Skeletal muscle satellite cell (primary cell): Measurements from ENCODE around the gene DCAF6.
"Not testable (repeated sequence)": the region's sequence is repeated elsewhere in the genome, so short reads cannot be mapped to it uniquely, and the experiment has no call there.

Experiments used
- H3K27me3 ChIP-seq: 2 replicates; pipeline ENCODE4 v1.7.0; 2013; ENCODE audit warnings: low read length; ENCODE audit not compliant: control insufficient read depth, insufficient read depth
- H3K36me3 ChIP-seq: 2 replicates; pipeline ENCODE4 v1.7.0; 2013; ENCODE audit warnings: mild to moderate bottlenecking, control low read depth, low read length; ENCODE audit not compliant: insufficient read depth
- H3K4me1 ChIP-seq: 2 replicates; pipeline ENCODE4 v1.7.0; 2013; ENCODE audit warnings: low read length; ENCODE audit not compliant: control insufficient read depth, insufficient read depth
- H3K4me2 ChIP-seq: 2 replicates; pipeline ENCODE4 v1.7.0; 2013; ENCODE audit warnings: mild to moderate bottlenecking, low read length
- H3K4me3 ChIP-seq: 2 replicates; pipeline ENCODE4 v1.7.0; 2013; ENCODE audit warnings: low read length
- H3K9ac ChIP-seq: 2 replicates; pipeline ENCODE4 v1.7.0; 2013; ENCODE audit warnings: mild to moderate bottlenecking, low read depth, low read length, moderate library complexity
- H3K9me3 ChIP-seq: replicated peaks from 2 replicates; pipeline ENCODE4 v1.7.0; 2013; ENCODE audit warnings: mild to moderate bottlenecking, control low read depth, low read length

The DCAF6 gene

GRCh38 chr1:168035345-168035744, 98.9 kb downstream of the DCAF6 start:
- Histone ChIP-seq H3K4me1 (no peaks in the 10 kb centered on the region), H3K27me3 (no peaks in the 10 kb centered on the region), H3K4me3 (no peak overlapping the region), H3K9ac (no peak overlapping the region), H3K4me2 (no peak overlapping the region), H3K9me3 (no peaks in the 10 kb centered on the region), H3K36me3 (peaks cover 7% of the 10 kb centered on the region)

GRCh38 chr1:168042362-168042761, 105.9 kb downstream of the DCAF6 start:
- Histone ChIP-seq H3K4me1 (no peaks in the 10 kb centered on the region), H3K27me3 (no peaks in the 10 kb centered on the region), H3K36me3 (peaks cover 35% of the 10 kb centered on the region), H3K4me3 (no peak overlapping the region), H3K9me3 (no peaks in the 10 kb centered on the region), H3K4me2 (no peak overlapping the region), H3K9ac (no peak overlapping the region)

GRCh38 chr1:168045311-168045710, 108.8 kb downstream of the DCAF6 start:
- H3K9ac ChIP-seq, result no peak overlapping the region
- no peaks in the 10 kb centered on the region for H3K9me3 ChIP-seq
- no peaks in the 10 kb centered on the region for H3K27me3 ChIP-seq
- H3K36me3 ChIP-seq, result peaks cover 47% of the 10 kb centered on the region
- H3K4me1 ChIP-seq, result no peaks in the 10 kb centered on the region
- no peak overlapping the region for H3K4me3 ChIP-seq
- no peak overlapping the region for H3K4me2 ChIP-seq

GRCh38 chr1:168050307-168050706, 113.8 kb downstream of the DCAF6 start:
- no peak overlapping the region for H3K4me3 ChIP-seq
- H3K36me3 ChIP-seq, result peaks cover 27% of the 10 kb centered on the region
- H3K4me1 ChIP-seq, result no peaks in the 10 kb centered on the region
- no peaks in the 10 kb centered on the region for H3K27me3 ChIP-seq
- H3K9me3 ChIP-seq, result no peaks in the 10 kb centered on the region
- no peak overlapping the region for H3K4me2 ChIP-seq
- H3K9ac ChIP-seq, result no peak overlapping the region

GRCh38 chr1:168050880-168051279, 114.4 kb downstream of the DCAF6 start:
- no peak overlapping the region for H3K4me2 ChIP-seq
- no peaks in the 10 kb centered on the region for H3K27me3 ChIP-seq

GRCh38 chr1:168053681-168054080, 117.2 kb downstream of the DCAF6 start:
- Histone ChIP-seq H3K4me2 (no peak overlapping the region), H3K4me1 (no peaks in the 10 kb centered on the region), H3K9ac (no peak overlapping the region)

More at GRCh38 chr1:168050880-168051279, 114.4 kb downstream of the DCAF6 start:
- no peak overlapping the region for H3K4me3 ChIP-seq
- H3K4me1 ChIP-seq, result no peaks in the 10 kb centered on the region
- no peaks in the 10 kb centered on the region for H3K9me3 ChIP-seq
- peaks cover 21% of the 10 kb centered on the region for H3K36me3 ChIP-seq
- H3K9ac ChIP-seq, result no peak overlapping the region

GRCh38 chr1:168054117-168054516, 117.6 kb downstream of the DCAF6 start:
- no peak overlapping the region for H3K9ac ChIP-seq
- H3K4me1 ChIP-seq, result no peaks in the 10 kb centered on the region
- H3K36me3 ChIP-seq, result peaks cover 13% of the 10 kb centered on the region
- no peaks in the 10 kb centered on the region for H3K9me3 ChIP-seq
- H3K4me3 ChIP-seq, result no peak overlapping the region
- no peaks in the 10 kb centered on the region for H3K27me3 ChIP-seq
- no peak overlapping the region for H3K4me2 ChIP-seq

More at GRCh38 chr1:168053681-168054080, 117.2 kb downstream of the DCAF6 start:
- H3K9me3 ChIP-seq, result no peaks in the 10 kb centered on the region
- no peaks in the 10 kb centered on the region for H3K27me3 ChIP-seq
- peaks cover 17% of the 10 kb centered on the region for H3K36me3 ChIP-seq
- no peak overlapping the region for H3K4me3 ChIP-seq

- not testable (repeated sequence) for H3K4me3 ChIP-seq, H3K9ac ChIP-seq, H3K4me2 ChIP-seq, H3K4me1 ChIP-seq, H3K27me3 ChIP-seq, H3K9me3 ChIP-seq
- H3K36me3 ChIP-seq, result peaks cover 11% of the 10 kb centered on the region
Observed at GRCh38 chr1:168056152-168056551, 119.7 kb downstream of the DCAF6 start.

- no peak overlapping the region for H3K4me3 ChIP-seq
- H3K9me3 ChIP-seq, result no peaks in the 10 kb centered on the region
- no peak overlapping the region for H3K9ac ChIP-seq
- H3K4me1 ChIP-seq, result peaks cover 7% of the 10 kb centered on the region
- H3K27me3 ChIP-seq, result no peaks in the 10 kb centered on the region
- H3K4me2 ChIP-seq, result no peak overlapping the region
- peaks cover 11% of the 10 kb centered on the region for H3K36me3 ChIP-seq
Observed at GRCh38 chr1:168057355-168057754, 120.9 kb downstream of the DCAF6 start.

GRCh38 chr1:168057921-168058320, 121.4 kb downstream of the DCAF6 start:
- Histone ChIP-seq H3K4me3 (no peak overlapping the region), H3K27me3 (no peaks in the 10 kb centered on the region), H3K9me3 (no peaks in the 10 kb centered on the region), H3K36me3 (peaks cover 11% of the 10 kb centered on the region), H3K4me1 (peaks cover 7% of the 10 kb centered on the region), H3K4me2 (no peak overlapping the region), H3K9ac (no peak overlapping the region)

GRCh38 chr1:168064216-168064615, 127.7 kb downstream of the DCAF6 start:
- H3K4me1 ChIP-seq, result peaks cover 7% of the 10 kb centered on the region
- H3K27me3 ChIP-seq, result no peaks in the 10 kb centered on the region
- H3K9me3 ChIP-seq, result no peaks in the 10 kb centered on the region
- H3K4me3 ChIP-seq, result no peak overlapping the region
- H3K9ac ChIP-seq, result no peak overlapping the region
- H3K4me2 ChIP-seq, result no peak overlapping the region
- peaks cover 42% of the 10 kb centered on the region for H3K36me3 ChIP-seq

GRCh38 chr1:168065506-168065905, 129.0 kb downstream of the DCAF6 start:
- no peak overlapping the region for H3K4me3 ChIP-seq
- H3K9ac ChIP-seq, result no peak overlapping the region
- no peaks in the 10 kb centered on the region for H3K27me3 ChIP-seq
- peaks cover 55% of the 10 kb centered on the region for H3K36me3 ChIP-seq
- no peaks in the 10 kb centered on the region for H3K9me3 ChIP-seq
- no peak overlapping the region for H3K4me2 ChIP-seq
- H3K4me1 ChIP-seq, result peaks cover 2% of the 10 kb centered on the region
